SK-N-SH (cell line): ENCODE data around the gene PHLDB2. TPM values are rescaled to one million over a fixed set of nuclear protein-coding genes. Genes with fewer than 3 reads are reported as not detected.
A peak's percentile ranks its signal among the peaks of the same experiment; 100 is the strongest.

ENCODE experiments used
- CTCF ChIA-PET: fragments of 300-600, 350-600 bp; formaldehyde crosslinking; extraction: SDS; loops from one replicate; lab custom pipeline; 2021; lab: Yijun Ruan, JAX
- POLR2A ChIA-PET: fragments of 350-600 bp; sonication (Branson Sonifier 250); formaldehyde crosslinking; extraction: SDS; loops from one replicate; lab custom pipeline; 2020; ENCODE audit warnings: antibody characterized with exemption, inconsistent platforms; lab: Yijun Ruan, JAX
- DNase-seq: peaks from one replicate; pipeline ENCODE4 v3.0.0; 2012
- H2AFZ ChIP-seq: fragments of 200-600 bp; sonication (generic); 2 replicates; pipeline ENCODE4 v1.8.1; 2016; ENCODE audit warnings: antibody characterized with exemption, mild to moderate bottlenecking, low read depth
- H3F3A ChIP-seq: fragments of 200-600 bp; sonication (generic); replicated peaks from 2 replicates; pipeline ENCODE3; 2016; ENCODE audit warnings: antibody characterized with exemption, mild to moderate bottlenecking; ENCODE audit not compliant: insufficient read depth
- H3K27ac ChIP-seq, 2 experiments: fragments of 200-500 bp in 1 of 2; fragments of 200-600 bp in 1 of 2; sonication (Bioruptor generic) in 1 of 2; sonication (generic), shearing (Covaris generic) in 1 of 2; 2 replicates each; pipeline versions ENCODE4 v1.5.1 to v1.6.1; 2014 to 2016; ENCODE audit warnings: low read depth in 2 of 2, inconsistent platforms in 1 of 2, low read length in 1 of 2, mild to moderate bottlenecking in 1 of 2, mixed read lengths in 1 of 2
- H3K27me3 ChIP-seq: fragments of 200-600 bp; sonication (generic), shearing (Covaris generic); 2 replicates; pipeline ENCODE4 v1.6.1; 2016; ENCODE audit warnings: mixed run types; ENCODE audit not compliant: insufficient read depth
- H3K36me3 ChIP-seq, 2 experiments: fragments of 200-500 bp in 1 of 2; fragments of 200-600 bp in 1 of 2; sonication (Bioruptor generic) in 1 of 2; sonication (generic) in 1 of 2; replicated peaks in 1 of 2; 2 replicates each; pipeline versions ENCODE3 to v1.5.1; 2014 to 2016; ENCODE audit warnings: low read length in 1 of 2, mild to moderate bottlenecking in 1 of 2; ENCODE audit not compliant: insufficient read depth in 2 of 2, control insufficient read depth in 1 of 2
- H3K4me1 ChIP-seq, 2 experiments: fragments of 200-500 bp in 1 of 2; fragments of 200-600 bp in 1 of 2; sonication (Bioruptor generic) in 1 of 2; sonication (generic), shearing (Covaris generic) in 1 of 2; 2 replicates each; pipeline versions ENCODE4 v1.5.1 to v1.6.1; 2014 to 2016; ENCODE audit warnings: low read depth in 1 of 2, low read length in 1 of 2, mixed run types in 1 of 2; ENCODE audit not compliant: insufficient read depth in 2 of 2, control insufficient read depth in 1 of 2
- H3K4me2 ChIP-seq: fragments of 200-600 bp; sonication (generic), shearing (Covaris generic); 2 replicates; pipeline ENCODE4 v1.6.1; 2017; ENCODE audit warnings: mixed run types
- H3K4me3 ChIP-seq, 2 experiments: fragments of 200-500 bp in 1 of 2; fragments of 200-600 bp in 1 of 2; sonication (Bioruptor generic) in 1 of 2; sonication (generic), shearing (Covaris generic) in 1 of 2; 2 replicates each; pipeline versions ENCODE4 v1.5.1 to v1.8.1; 2014 to 2016; ENCODE audit warnings: low read depth in 2 of 2, inconsistent platforms in 1 of 2, low read length in 1 of 2, mild to moderate bottlenecking in 1 of 2, mixed read lengths in 1 of 2, moderate library complexity in 1 of 2
- H3K79me2 ChIP-seq: fragments of 200-600 bp; sonication (generic); 2 replicates; pipeline ENCODE4 v1.8.1; 2017; ENCODE audit warnings: mild to moderate bottlenecking; ENCODE audit not compliant: insufficient read depth
- H3K9ac ChIP-seq: fragments of 200-600 bp; sonication (generic); 2 replicates; pipeline ENCODE4 v1.6.1; 2017; ENCODE audit warnings: mixed run types
- H3K9me2 ChIP-seq: fragments of 200-600 bp; sonication (generic); 2 replicates; pipeline ENCODE4 v1.6.1; 2017; ENCODE audit warnings: mixed run types
- H3K9me3 ChIP-seq: fragments of 200-600 bp; sonication (generic); 2 replicates; pipeline ENCODE4 v1.6.1; 2017; ENCODE audit warnings: mixed run types, mild to moderate bottlenecking, moderate library complexity
- H4K20me1 ChIP-seq: fragments of 200-600 bp; sonication (generic); 2 replicates; pipeline ENCODE4 v1.6.1; 2017; ENCODE audit warnings: mild to moderate bottlenecking, mixed run types; ENCODE audit not compliant: insufficient read depth
- CHD2 ChIP-seq: fragments of 150-350 bp; IDR thresholded peaks from 2 replicates; pipeline ENCODE4 v1.6.1; 2018; ENCODE audit warnings: low read length; ENCODE audit not compliant: partially characterized antibody
- EP300 ChIP-seq, 2 experiments: IDR thresholded peaks; 2 replicates each; pipeline versions ENCODE4 v1.4.0 to v1.6.1; 2012; ENCODE audit warnings: borderline replicate concordance in 1 of 2, low read depth in 1 of 2, low read length in 1 of 2
- FOXJ3 ChIP-seq: sonication (generic); formaldehyde crosslinking; IDR thresholded peaks from 2 replicates; pipeline ENCODE4 v1.5.1; 2020; ENCODE audit warnings: mild to moderate bottlenecking, missing genetic modification reagents
- JUND ChIP-seq: IDR thresholded peaks from 2 replicates; pipeline ENCODE4 v1.4.0; 2012
- MEF2A ChIP-seq: IDR thresholded peaks from 2 replicates; pipeline ENCODE4 v1.4.0; 2012; ENCODE audit warnings: low read depth, borderline replicate concordance
- MXI1 ChIP-seq: IDR thresholded peaks from 2 replicates; pipeline ENCODE4 v1.6.1; 2012; ENCODE audit warnings: mild to moderate bottlenecking, low read depth, low read length, improper control_type of control experiment
- RAD21 ChIP-seq: IDR thresholded peaks from 2 replicates; pipeline ENCODE4 v1.6.1; 2012; ENCODE audit warnings: mild to moderate bottlenecking, low read length
- RFX5 ChIP-seq: IDR thresholded peaks from 2 replicates; pipeline ENCODE4 v1.6.1; 2012; ENCODE audit warnings: mild to moderate bottlenecking, improper control_type of control experiment, low read length
- RXRA ChIP-seq: IDR thresholded peaks from 2 replicates; pipeline ENCODE4 v1.4.0; 2012; ENCODE audit warnings: low read depth, mild to moderate bottlenecking, borderline replicate concordance
- SMC3 ChIP-seq: IDR thresholded peaks from 2 replicates; pipeline ENCODE4 v1.6.1; 2012; ENCODE audit warnings: low read depth, low read length, improper control_type of control experiment
- WGBS: methylation state at CpG from one replicate; pipeline ENCODE4 v1.1.6; 2017; ENCODE audit warnings: low lambda C conversion rate; 5-methylcytosine and 5-hydroxymethylcytosine counted together
- polyA plus RNA-seq, 3 experiments: library from polyadenylated mRNA; depleted of rRNA; stranded (reverse); fragments of >200 nt; gene quantifications; 2 replicates each; pipeline ENCODE4 v1.2.3, GENCODE V29; 2012
- TF ChIP-seq, protein P1 (sequence below): IDR thresholded peaks from 2 replicates; pipeline ENCODE4 v1.6.1; 2012; ENCODE audit warnings: mild to moderate bottlenecking, low read depth, low read length, moderate library complexity
- TF ChIP-seq, protein P2 (sequence below): fragments of 150-350 bp; IDR thresholded peaks from 2 replicates; pipeline ENCODE4 v1.6.1; 2016; ENCODE audit warnings: mild to moderate bottlenecking, low read depth, low read length

Gene PHLDB2
- polyA plus RNA-seq, 1 of the 3 experiments (the other 2 are of a cell fraction), result 18.0 TPM

DNA sequence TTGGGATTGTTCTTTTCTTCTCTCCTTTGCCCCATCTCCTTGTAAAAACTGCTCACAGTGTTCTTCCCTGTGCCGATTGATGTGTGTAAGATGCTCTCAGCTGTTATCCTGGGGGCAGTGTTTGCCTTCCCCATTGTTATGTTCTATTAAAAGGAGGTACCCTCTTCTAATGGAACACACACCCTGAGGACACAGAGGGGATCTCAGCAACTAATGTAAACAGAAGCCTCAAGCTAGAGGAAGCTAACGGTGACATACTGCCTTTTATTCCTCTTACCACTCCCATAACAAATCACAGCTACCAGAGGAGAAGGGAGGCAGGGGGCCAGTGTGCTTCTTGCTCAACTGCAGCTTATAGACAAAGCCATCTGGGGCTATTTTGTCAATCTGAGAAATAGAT is 141.9 kb downstream of the PHLDB2 start:
- Histone ChIP-seq H3K27me3 (no peaks in the 10 kb centered on the region), H3K9me3 (no peaks in the 10 kb centered on the region), H3K4me1 (peaks cover 12 to 33% of the 10 kb centered on the region in 2 experiments; a peak in 3 of 4 replicates), H3K27ac (peak overlapping the region in 1 of 2 experiments; percentile 96; a peak in 2 of 4 replicates), H3K9me2 (no peaks in the 10 kb centered on the region), H3K79me2 (no peaks in the 10 kb centered on the region), H3K36me3 (peaks cover 0 to 3% of the 10 kb centered on the region in 2 experiments), H4K20me1 (no peaks in the 10 kb centered on the region), H3K4me2 (peak overlapping the region; percentile 84), H3F3A (no peaks in the 10 kb centered on the region), H2AFZ (no peak overlapping the region), H3K4me3 (peak overlapping the region in 1 of 2 experiments; percentile 77; a peak in 1 of 4 replicates), H3K9ac (no peak overlapping the region)
- DNase-seq, result peak; percentile 15
- WGBS, result 46% methylated on average over 2 of the region's 2 CpGs
- CTCF ChIA-PET, result interaction anchor here (1.4 to 14.5 kb wide), 5 partner anchors 10 to 42 kb away, joined by 4 to 165 read pairs (median 12); partner anchors contain the start of gene ABHD10
- TF ChIP-seq SMC3, result no peak
- TF ChIP-seq RFX5, result no peak
- TF ChIP-seq CHD2, result no peak
- no peak for TF ChIP-seq FOXJ3 (CRISPR knock-in tag)
- TF ChIP-seq, protein P1, sequence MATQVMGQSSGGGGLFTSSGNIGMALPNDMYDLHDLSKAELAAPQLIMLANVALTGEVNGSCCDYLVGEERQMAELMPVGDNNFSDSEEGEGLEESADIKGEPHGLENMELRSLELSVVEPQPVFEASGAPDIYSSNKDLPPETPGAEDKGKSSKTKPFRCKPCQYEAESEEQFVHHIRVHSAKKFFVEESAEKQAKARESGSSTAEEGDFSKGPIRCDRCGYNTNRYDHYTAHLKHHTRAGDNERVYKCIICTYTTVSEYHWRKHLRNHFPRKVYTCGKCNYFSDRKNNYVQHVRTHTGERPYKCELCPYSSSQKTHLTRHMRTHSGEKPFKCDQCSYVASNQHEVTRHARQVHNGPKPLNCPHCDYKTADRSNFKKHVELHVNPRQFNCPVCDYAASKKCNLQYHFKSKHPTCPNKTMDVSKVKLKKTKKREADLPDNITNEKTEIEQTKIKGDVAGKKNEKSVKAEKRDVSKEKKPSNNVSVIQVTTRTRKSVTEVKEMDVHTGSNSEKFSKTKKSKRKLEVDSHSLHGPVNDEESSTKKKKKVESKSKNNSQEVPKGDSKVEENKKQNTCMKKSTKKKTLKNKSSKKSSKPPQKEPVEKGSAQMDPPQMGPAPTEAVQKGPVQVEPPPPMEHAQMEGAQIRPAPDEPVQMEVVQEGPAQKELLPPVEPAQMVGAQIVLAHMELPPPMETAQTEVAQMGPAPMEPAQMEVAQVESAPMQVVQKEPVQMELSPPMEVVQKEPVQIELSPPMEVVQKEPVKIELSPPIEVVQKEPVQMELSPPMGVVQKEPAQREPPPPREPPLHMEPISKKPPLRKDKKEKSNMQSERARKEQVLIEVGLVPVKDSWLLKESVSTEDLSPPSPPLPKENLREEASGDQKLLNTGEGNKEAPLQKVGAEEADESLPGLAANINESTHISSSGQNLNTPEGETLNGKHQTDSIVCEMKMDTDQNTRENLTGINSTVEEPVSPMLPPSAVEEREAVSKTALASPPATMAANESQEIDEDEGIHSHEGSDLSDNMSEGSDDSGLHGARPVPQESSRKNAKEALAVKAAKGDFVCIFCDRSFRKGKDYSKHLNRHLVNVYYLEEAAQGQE, result no peak
- no peak for TF ChIP-seq RAD21
- TF ChIP-seq MEF2A, result no peak
- TF ChIP-seq, protein P2, sequence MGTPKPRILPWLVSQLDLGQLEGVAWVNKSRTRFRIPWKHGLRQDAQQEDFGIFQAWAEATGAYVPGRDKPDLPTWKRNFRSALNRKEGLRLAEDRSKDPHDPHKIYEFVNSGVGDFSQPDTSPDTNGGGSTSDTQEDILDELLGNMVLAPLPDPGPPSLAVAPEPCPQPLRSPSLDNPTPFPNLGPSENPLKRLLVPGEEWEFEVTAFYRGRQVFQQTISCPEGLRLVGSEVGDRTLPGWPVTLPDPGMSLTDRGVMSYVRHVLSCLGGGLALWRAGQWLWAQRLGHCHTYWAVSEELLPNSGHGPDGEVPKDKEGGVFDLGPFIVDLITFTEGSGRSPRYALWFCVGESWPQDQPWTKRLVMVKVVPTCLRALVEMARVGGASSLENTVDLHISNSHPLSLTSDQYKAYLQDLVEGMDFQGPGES, result no peak
- TF ChIP-seq EP300 (IDR thresholded peaks at IDR 0.05; ENCODE audit: borderline replicate concordance in 1 of 2, low read depth in 1 of 2, low read length in 1 of 2), result no peak
- TF ChIP-seq RXRA, result no peak
- POLR2A ChIA-PET, result interaction anchor here (1.0 to 3.0 kb wide), 2 partner anchors 13 to 22 kb away, joined by 3 to 20 read pairs; partner anchors contain the start of gene ABHD10

DNA sequence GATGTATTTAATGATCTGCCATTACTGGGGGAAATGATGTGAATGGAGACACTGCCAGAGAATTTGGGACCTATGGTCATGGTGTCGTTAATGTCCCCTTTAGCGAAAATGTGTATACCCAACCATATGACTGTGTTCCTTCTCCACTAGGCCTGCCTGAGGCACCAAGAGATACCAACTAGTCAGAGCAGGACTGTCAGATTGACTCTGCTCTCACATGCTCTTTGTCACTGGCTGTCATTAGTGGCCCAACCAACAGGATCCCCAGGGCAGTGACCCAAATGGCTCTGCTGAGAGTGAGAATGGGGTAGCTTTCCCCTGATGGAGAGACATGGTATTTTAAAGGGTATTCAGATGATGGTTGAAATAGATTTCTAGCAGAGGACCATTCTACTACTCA is 142.5 kb downstream of the PHLDB2 start:
- CTCF ChIA-PET, result interaction anchor here (0.9 to 14.5 kb wide), 5 partner anchors 9 to 42 kb away, joined by 4 to 165 read pairs (median 12); partner anchors contain the start of gene ABHD10
- peaks cover 0 to 4% of the 10 kb centered on the region in 2 experiments for H3K36me3 ChIP-seq
- no peak overlapping the region for H2AFZ ChIP-seq
- no peaks in the 10 kb centered on the region for H3K27me3 ChIP-seq
- H4K20me1 ChIP-seq, result no peaks in the 10 kb centered on the region
- no peaks in the 10 kb centered on the region for H3F3A ChIP-seq
- DNase-seq, result peak; percentile 24
- peaks cover 12 to 33% of the 10 kb centered on the region in 2 experiments; a peak in 3 of 4 replicates for H3K4me1 ChIP-seq
- H3K9me2 ChIP-seq, result no peaks in the 10 kb centered on the region
- H3K4me2 ChIP-seq, result 0 out of 2 replicates have a peak overlapping the region, but pooled peaks have one; percentile 84
- 95% methylated on average over 2 of the region's 2 CpGs for WGBS
- H3K9me3 ChIP-seq, result no peaks in the 10 kb centered on the region
- H3K9ac ChIP-seq, result no peak overlapping the region
- POLR2A ChIA-PET, result interaction anchor here (1.0 kb wide), 1 partner anchor 12 kb away, joined by 3 read pairs; no protein-coding TSS in a partner anchor
- no peaks in the 10 kb centered on the region for H3K79me2 ChIP-seq
- no peak overlapping the region for H3K4me3 ChIP-seq
- peak overlapping the region in 1 of 2 experiments; percentile 96; a peak in 1 of 4 replicates for H3K27ac ChIP-seq
- TF ChIP-seq JUND (no peak), MXI1 (peak; percentile 45; the same call in 1 of the 2 replicates)
